Rectal smooth muscle tissue (tissue), 1 donor: Measurements from ENCODE around the gene ACTR8.
A peak's percentile ranks its signal among the peaks of the same experiment; 100 is the strongest.

Experiments used
- H3K27ac ChIP-seq: one replicate; pipeline ENCODE4 v1.7.0; 2013; ENCODE audit warnings: low read depth, low read length, inconsistent platforms
- H3K27me3 ChIP-seq: one replicate; pipeline ENCODE4 v1.7.0; 2013; ENCODE audit warnings: low read length; ENCODE audit not compliant: control insufficient read depth, insufficient read depth
- H3K36me3 ChIP-seq: one replicate; pipeline ENCODE4 v1.7.0; 2013; ENCODE audit warnings: low read length; ENCODE audit not compliant: control insufficient read depth, insufficient read depth
- H3K4me1 ChIP-seq: one replicate; pipeline ENCODE4 v1.7.0; 2013; ENCODE audit warnings: low read length; ENCODE audit not compliant: control insufficient read depth, insufficient read depth
- H3K4me3 ChIP-seq: one replicate; pipeline ENCODE4 v1.7.0; 2013; ENCODE audit warnings: low read length
- H3K9ac ChIP-seq: one replicate; pipeline ENCODE4 v1.7.0; 2013; ENCODE audit warnings: low read length

ACTR8 gene

GRCh38 chr3:53890726-53891475 is 8.9 kb upstream of the ACTR8 start:
- Histone ChIP-seq H3K4me3 (peak overlapping the region; percentile 96), H3K36me3 (no peaks in the 10 kb centered on the region)

GRCh38 chr3:53888232-53888631 is 6.3 kb upstream of the ACTR8 start:
- H3K27me3 ChIP-seq = no peaks in the 10 kb centered on the region
- H3K4me1 ChIP-seq = peaks cover 11% of the 10 kb centered on the region
- H3K27ac ChIP-seq = no peak overlapping the region
- H3K9ac ChIP-seq = no peak overlapping the region
- H3K4me3 ChIP-seq = no peak overlapping the region
- peaks cover 2% of the 10 kb centered on the region for H3K36me3 ChIP-seq

More at GRCh38 chr3:53890726-53891475, 8.9 kb upstream of the ACTR8 start:
- no peaks in the 10 kb centered on the region for H3K27me3 ChIP-seq
- peak overlapping the region; percentile 98 for H3K9ac ChIP-seq
- peaks cover 11% of the 10 kb centered on the region for H3K4me1 ChIP-seq
- H3K27ac ChIP-seq = peak overlapping the region; percentile 88

GRCh38 chr3:53887446-53887845 is 5.5 kb upstream of the ACTR8 start:
- Histone ChIP-seq H3K9ac (no peak overlapping the region), H3K27ac (no peak overlapping the region), H3K27me3 (no peaks in the 10 kb centered on the region), H3K36me3 (peaks cover 2% of the 10 kb centered on the region), H3K4me3 (no peak overlapping the region), H3K4me1 (peaks cover 11% of the 10 kb centered on the region)

GRCh38 chr3:53885239-53885638 is 3.3 kb upstream of the ACTR8 start:
- peaks cover 2% of the 10 kb centered on the region for H3K36me3 ChIP-seq
- no peak overlapping the region for H3K9ac ChIP-seq
- H3K27me3 ChIP-seq = no peaks in the 10 kb centered on the region
- H3K27ac ChIP-seq = no peak overlapping the region
- no peak overlapping the region for H3K4me3 ChIP-seq
- H3K4me1 ChIP-seq = peaks cover 11% of the 10 kb centered on the region

GRCh38 chr3:53884623-53885022 is 2.7 kb upstream of the ACTR8 start:
- Histone ChIP-seq H3K9ac (no peak overlapping the region), H3K27me3 (no peaks in the 10 kb centered on the region), H3K4me1 (peaks cover 6% of the 10 kb centered on the region), H3K4me3 (no peak overlapping the region), H3K27ac (no peak overlapping the region), H3K36me3 (peaks cover 2% of the 10 kb centered on the region)

- Histone ChIP-seq H3K4me3 (no peak overlapping the region), H3K27me3 (no peaks in the 10 kb centered on the region), H3K4me1 (peaks cover 6% of the 10 kb centered on the region), H3K27ac (no peak overlapping the region), H3K9ac (no peak overlapping the region), H3K36me3 (peaks cover 7% of the 10 kb centered on the region)
Observed at GRCh38 chr3:53883008-53883407, 1.1 kb upstream of the ACTR8 start.

- Histone ChIP-seq H3K9ac (no peak overlapping the region), H3K4me1 (peaks cover 6% of the 10 kb centered on the region), H3K36me3 (peaks cover 22% of the 10 kb centered on the region), H3K4me3 (peak overlapping the region; percentile 98), H3K27ac (no peak overlapping the region), H3K27me3 (no peaks in the 10 kb centered on the region)
Observed at GRCh38 chr3:53880396-53881345, 1.3 kb downstream of the ACTR8 start.

GRCh38 chr3:53865732-53866499 is 16.0 kb downstream of the ACTR8 start:
- no peak overlapping the region for H3K4me3 ChIP-seq
- no peak overlapping the region for H3K9ac ChIP-seq
- peaks cover 26% of the 10 kb centered on the region for H3K36me3 ChIP-seq
- no peaks in the 10 kb centered on the region for H3K4me1 ChIP-seq
- H3K27me3 ChIP-seq = no peaks in the 10 kb centered on the region
- no peak overlapping the region for H3K27ac ChIP-seq

GRCh38 chr3:53863145-53863544 is 18.8 kb downstream of the ACTR8 start:
- Histone ChIP-seq H3K27me3 (no peaks in the 10 kb centered on the region), H3K4me1 (no peaks in the 10 kb centered on the region), H3K36me3 (peaks cover 14% of the 10 kb centered on the region), H3K4me3 (no peak overlapping the region), H3K27ac (no peak overlapping the region), H3K9ac (no peak overlapping the region)

GRCh38 chr3:53862241-53862640 is 19.7 kb downstream of the ACTR8 start:
- Histone ChIP-seq H3K4me1 (no peaks in the 10 kb centered on the region), H3K27ac (no peak overlapping the region), H3K4me3 (no peak overlapping the region), H3K9ac (no peak overlapping the region), H3K36me3 (peaks cover 14% of the 10 kb centered on the region), H3K27me3 (no peaks in the 10 kb centered on the region)

GRCh38 chr3:53860196-53860595 is 21.8 kb downstream of the ACTR8 start:
- Histone ChIP-seq H3K9ac (no peak overlapping the region), H3K27ac (no peak overlapping the region), H3K27me3 (no peaks in the 10 kb centered on the region), H3K36me3 (peaks cover 9% of the 10 kb centered on the region), H3K4me3 (no peak overlapping the region), H3K4me1 (no peaks in the 10 kb centered on the region)

GRCh38 chr3:53859178-53859577 is 22.8 kb downstream of the ACTR8 start:
- no peaks in the 10 kb centered on the region for H3K27me3 ChIP-seq
- no peak overlapping the region for H3K27ac ChIP-seq
- H3K9ac ChIP-seq = no peak overlapping the region
- no peaks in the 10 kb centered on the region for H3K4me1 ChIP-seq
- H3K4me3 ChIP-seq = no peak overlapping the region
- peaks cover 4% of the 10 kb centered on the region for H3K36me3 ChIP-seq
